Chondrocyte (in vitro differentiated cells): ENCODE data around the gene DHX29. TPM values are rescaled to one million over a fixed set of nuclear protein-coding genes. Genes with fewer than 3 reads are reported as not detected.

Source experiments
- DNase-seq: peaks from one replicate; pipeline ENCODE4 v3.0.0; 2021; ENCODE audit warnings: mixed read lengths, low spot score
- H3K27ac Mint-ChIP-seq: one replicate; pipeline ENCODE4 v1.8.0; 2021; ENCODE audit warnings: mild to moderate bottlenecking, moderate library complexity, mixed read lengths; ENCODE audit not compliant: unreplicated experiment
- H3K27me3 Mint-ChIP-seq: 2 replicates; pipeline ENCODE4 v1.8.0; 2021; ENCODE audit warnings: low read depth, mixed read lengths
- H3K36me3 Mint-ChIP-seq: 2 replicates; pipeline ENCODE4 v1.8.0; 2021; ENCODE audit warnings: low read depth, mixed read lengths
- H3K4me1 Mint-ChIP-seq: 2 replicates; pipeline ENCODE4 v1.8.0; 2021; ENCODE audit warnings: low read depth, mild to moderate bottlenecking, mixed read lengths
- H3K4me3 Mint-ChIP-seq: one replicate; pipeline ENCODE4 v1.8.0; 2021; ENCODE audit warnings: mild to moderate bottlenecking, moderate library complexity, mixed read lengths; ENCODE audit not compliant: unreplicated experiment
- H3K9me3 Mint-ChIP-seq: 2 replicates; pipeline ENCODE4 v1.8.0; 2021; ENCODE audit warnings: low read depth, mixed read lengths
- CTCF ChIP-seq: fragments of 200-600 bp; sonication (generic); IDR thresholded peaks from 2 replicates; pipeline ENCODE4 v1.5.0; 2021; ENCODE audit warnings: antibody characterized with exemption, mild to moderate bottlenecking, moderate library complexity
- total RNA-seq: library from RNA; stranded (reverse); gene quantifications from 3 replicates; pipeline ENCODE4 v1.2.1, GENCODE V29; 2021

The DHX29 gene
- total RNA-seq, 1 donor from 2014 or later, result 23.0 TPM

- H3K36me3 Mint-ChIP-seq, result peaks cover 6% of the 10 kb centered on the region
- no peak for DNase-seq
- H3K4me3 Mint-ChIP-seq, result peak overlapping the region; percentile 55
- no peak overlapping the region for H3K27ac Mint-ChIP-seq
- no peaks in the 10 kb centered on the region for H3K9me3 Mint-ChIP-seq
- TF ChIP-seq CTCF, result peak; percentile 76
- peaks cover 18% of the 10 kb centered on the region for H3K4me1 Mint-ChIP-seq
- peaks cover 85% of the 10 kb centered on the region for H3K27me3 Mint-ChIP-seq
Measured at GRCh38 chr5:55226027-55226933, 81.2 kb downstream of the DHX29 start.

- H3K27ac Mint-ChIP-seq, result no peak overlapping the region
- peaks cover 85% of the 10 kb centered on the region for H3K27me3 Mint-ChIP-seq
- H3K36me3 Mint-ChIP-seq, result peaks cover 6% of the 10 kb centered on the region
- DNase-seq, result no peak
- H3K9me3 Mint-ChIP-seq, result no peaks in the 10 kb centered on the region
- H3K4me1 Mint-ChIP-seq, result peaks cover 23% of the 10 kb centered on the region
- TF ChIP-seq CTCF, result no peak
- H3K4me3 Mint-ChIP-seq, result no peak overlapping the region
Measured at GRCh38 chr5:55225346-55225745, 82.1 kb downstream of the DHX29 start.

GRCh38 chr5:55223812-55224240 lies 83.7 kb downstream of the DHX29 start:
- H3K27me3 Mint-ChIP-seq, result peaks cover 82% of the 10 kb centered on the region
- no peak for DNase-seq
- peaks cover 26% of the 10 kb centered on the region for H3K4me1 Mint-ChIP-seq
- H3K36me3 Mint-ChIP-seq, result peaks cover 6% of the 10 kb centered on the region
- no peak overlapping the region for H3K27ac Mint-ChIP-seq
- TF ChIP-seq CTCF, result no peak
- H3K4me3 Mint-ChIP-seq, result peak overlapping the region; percentile 22
- no peaks in the 10 kb centered on the region for H3K9me3 Mint-ChIP-seq

- DNase-seq, result no peak
- Mint-ChIP-seq H3K9me3 (no peaks in the 10 kb centered on the region), H3K4me1 (peaks cover 26% of the 10 kb centered on the region), H3K36me3 (peaks cover 5% of the 10 kb centered on the region), H3K27me3 (peaks cover 81% of the 10 kb centered on the region), H3K4me3 (peak overlapping the region; percentile 51), H3K27ac (no peak overlapping the region)
- no peak for TF ChIP-seq CTCF
Measured at GRCh38 chr5:55222985-55223811, 84.3 kb downstream of the DHX29 start.
